Islet precursor cell (in vitro differentiated cells): ENCODE results near the gene MUC5B.
"Not testable (repeated sequence)": the region's sequence is repeated elsewhere in the genome, so short reads cannot be mapped to it uniquely, and the experiment has no call there.

Experiments used
- DNase-seq: peaks from one replicate; pipeline ENCODE4 v3.0.0-alpha.2; 2018

MUC5B gene

DNA sequence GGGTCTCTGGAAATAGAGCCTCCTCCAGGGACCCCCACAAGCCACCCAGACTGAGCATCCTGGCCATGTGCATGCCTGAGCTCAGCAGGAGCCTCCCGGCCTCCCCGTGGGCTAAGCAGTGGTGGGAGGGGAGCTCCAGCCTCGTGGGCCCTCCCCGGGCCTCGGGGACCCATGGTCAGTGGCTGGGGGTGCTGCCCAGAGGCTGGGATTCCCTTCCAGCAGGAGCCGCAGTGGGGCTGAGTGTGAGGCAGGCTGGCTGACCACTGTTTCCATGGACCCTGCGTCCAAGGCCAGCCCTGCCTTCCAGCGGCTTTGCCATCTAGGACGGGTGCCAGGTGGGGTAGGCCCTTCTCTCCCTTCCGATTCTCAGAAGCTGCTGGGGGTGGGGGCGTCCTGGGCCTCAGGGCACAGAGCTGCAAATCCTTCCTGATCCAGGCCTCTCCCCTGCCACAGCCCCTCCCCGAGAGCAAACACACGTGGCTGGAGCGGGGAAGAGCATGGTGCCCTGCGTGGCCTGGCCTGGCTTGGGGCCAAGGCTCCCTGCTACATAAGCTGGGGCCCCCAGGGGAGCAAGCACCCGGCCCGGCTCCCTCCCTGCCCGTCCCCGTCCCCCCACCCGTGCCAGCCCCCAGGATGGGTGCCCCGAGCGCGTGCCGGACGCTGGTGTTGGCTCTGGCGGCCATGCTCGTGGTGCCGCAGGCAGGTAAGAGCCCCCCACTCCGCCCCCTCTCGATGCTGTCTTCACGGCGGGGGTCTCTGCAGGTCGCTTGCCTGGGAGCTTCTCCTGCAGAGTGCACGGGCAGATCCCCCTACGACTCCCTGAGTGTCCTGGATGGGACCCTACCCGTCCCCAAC lies at the start of gene MUC5B:
MUC5B (plus strand) TSS at position 576 of the 855 bp plus-strand sequence; CDS start at position 634, 58 bp downstream.
- DNase-seq = no peak

GRCh38 chr11:1173396-1173795 lies 49.5 kb upstream of the MUC5B start:
- DNase-seq = not testable (repeated sequence)

GRCh38 chr11:1174441-1175370 lies 48.2 kb upstream of the MUC5B start:
- DNase-seq = no peak

DNA sequence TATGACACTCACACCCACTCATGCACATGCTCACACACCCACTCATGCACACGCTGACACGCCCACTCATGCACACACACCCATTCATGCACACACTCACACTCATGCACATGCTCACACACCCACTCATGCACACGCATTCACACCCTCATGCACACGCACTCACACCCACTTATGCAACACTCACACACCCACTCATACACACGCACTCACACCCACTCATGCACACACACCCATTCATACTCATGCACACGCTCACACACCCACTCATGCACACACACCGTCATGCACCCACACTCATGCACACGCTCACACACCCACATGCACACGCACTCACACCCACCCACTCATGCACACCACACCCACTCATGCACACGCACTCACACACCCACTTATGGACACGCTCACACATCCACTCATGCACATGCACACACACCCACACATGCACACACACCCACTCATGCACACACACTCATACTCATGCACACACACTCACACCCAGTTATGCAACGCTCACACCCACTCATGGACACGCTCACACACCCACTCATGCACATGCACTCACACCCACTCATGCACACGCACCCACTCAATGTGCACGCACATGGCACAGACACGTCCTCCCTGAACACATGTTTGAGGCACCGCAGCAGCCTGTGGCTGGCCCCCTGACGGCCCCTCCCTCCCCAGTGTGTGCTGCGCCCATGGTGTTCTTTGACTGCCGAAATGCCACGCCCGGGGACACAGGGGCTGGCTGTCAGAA lies 47.2 kb upstream of the MUC5B start:
- no peak for DNase-seq

GRCh38 chr11:1176224-1177019 lies 46.4 kb upstream of the MUC5B start:
- DNase-seq = no peak

DNA sequence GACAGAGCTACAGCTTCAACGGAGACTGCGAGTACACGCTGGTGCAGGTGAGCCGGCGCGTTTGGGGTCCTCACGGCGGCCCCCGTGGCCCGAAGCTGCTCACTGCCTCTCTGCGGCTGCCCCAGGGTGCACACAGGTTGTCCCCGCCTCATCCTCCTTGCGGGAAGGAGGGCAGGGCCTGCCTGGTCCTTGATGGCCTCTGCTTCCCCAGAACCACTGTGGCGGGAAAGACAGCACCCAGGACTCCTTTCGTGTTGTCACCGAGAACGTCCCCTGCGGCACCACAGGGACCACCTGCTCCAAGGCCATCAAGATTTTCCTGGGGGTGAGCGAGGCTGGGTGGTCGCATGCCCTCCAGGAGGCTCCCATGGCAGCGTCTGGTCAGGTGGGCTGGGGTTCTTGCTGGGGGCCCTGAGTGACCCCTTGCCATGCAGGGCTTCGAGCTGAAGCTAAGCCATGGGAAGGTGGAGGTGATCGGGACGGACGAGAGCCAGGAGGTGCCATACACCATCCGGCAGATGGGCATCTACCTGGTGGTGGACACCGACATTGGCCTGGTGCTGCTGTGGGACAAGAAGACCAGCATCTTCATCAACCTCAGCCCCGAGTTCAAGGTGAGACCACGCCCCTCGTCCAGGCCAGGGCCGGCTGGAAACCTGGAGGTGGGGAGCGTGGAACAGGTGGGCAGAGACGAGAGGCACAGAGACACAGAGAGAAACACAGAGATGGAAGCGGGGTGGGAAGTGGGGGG lies 45.7 kb upstream of the MUC5B start:
- no peak for DNase-seq

DNA sequence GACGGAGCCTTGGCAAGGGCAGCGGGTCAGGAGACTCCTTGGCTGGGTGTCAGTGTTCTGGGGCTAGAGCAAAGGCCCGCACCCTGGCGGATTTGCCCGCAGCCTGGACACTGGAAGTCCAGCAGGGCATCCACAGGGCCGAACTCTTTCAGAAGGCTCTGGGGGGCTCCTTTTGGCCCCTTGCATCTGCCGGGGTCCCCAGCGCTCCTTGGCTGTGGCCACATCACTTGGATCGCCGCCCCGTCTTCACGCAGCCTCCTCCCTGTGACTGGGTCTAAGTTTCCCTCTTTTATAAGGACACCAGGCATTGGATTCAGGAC lies 45.1 kb upstream of the MUC5B start:
- no peak for DNase-seq

DNA sequence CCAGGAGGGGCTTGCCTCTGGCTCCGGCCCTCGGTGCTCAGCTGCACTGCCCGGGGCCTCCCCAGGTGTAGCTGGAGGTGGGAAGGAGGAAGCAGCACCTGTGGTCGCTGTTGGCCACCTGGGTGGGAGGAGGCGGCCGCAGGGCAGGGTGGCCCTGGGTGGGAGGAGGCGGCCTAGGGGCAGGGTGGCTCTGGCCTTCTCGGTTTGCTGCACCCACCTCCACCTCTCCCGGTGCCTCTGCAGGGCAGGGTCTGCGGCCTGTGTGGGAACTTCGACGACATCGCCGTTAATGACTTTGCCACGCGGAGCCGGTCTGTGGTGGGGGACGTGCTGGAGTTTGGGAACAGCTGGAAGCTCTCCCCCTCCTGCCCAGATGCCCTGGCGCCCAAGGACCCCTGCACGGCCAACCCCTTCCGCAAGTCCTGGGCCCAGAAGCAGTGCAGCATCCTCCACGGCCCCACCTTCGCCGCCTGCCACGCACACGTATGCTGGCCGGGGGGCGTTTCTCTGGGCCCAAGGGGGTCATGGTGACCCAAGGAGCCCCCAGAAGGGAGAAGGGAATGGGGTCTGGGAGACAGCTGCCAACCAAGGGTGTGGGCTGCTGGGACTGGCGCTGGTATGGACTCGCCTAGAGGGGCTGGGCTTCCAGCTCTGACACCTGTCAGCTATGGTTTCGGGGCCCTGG lies 44.5 kb upstream of the MUC5B start:
- no peak for DNase-seq

GRCh38 chr11:1178906-1179305 lies 44.0 kb upstream of the MUC5B start:
- DNase-seq = no peak

GRCh38 chr11:1179641-1180040 lies 43.2 kb upstream of the MUC5B start:
- no peak for DNase-seq

- no peak for DNase-seq
These were observed 42.7 kb upstream of the MUC5B start for GRCh38 chr11:1180171-1180570.

- DNase-seq = no peak
These were observed 41.9 kb upstream of the MUC5B start for GRCh38 chr11:1180947-1181391.

DNA sequence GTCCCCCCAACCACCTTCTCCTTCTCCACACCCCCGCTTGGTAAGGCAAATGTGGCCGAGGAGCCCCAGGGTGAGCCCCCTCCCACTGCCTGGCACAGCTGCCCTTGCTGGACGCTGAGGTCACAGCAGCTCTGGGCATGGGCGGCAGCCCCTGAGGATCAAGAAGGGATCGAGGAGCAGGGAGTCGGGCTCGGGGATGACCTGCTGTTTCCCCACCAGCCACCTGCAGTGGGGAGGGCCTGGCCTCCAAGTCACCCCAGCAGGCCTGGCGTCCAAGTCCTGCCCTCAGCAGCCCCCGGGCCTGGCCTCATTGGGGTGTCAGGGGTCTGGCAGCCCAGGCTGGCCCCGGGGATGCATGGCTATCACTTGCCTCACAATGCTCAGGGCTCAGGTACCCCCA lies 41.4 kb upstream of the MUC5B start:
- DNase-seq = no peak

GRCh38 chr11:1181853-1182535 lies 40.9 kb upstream of the MUC5B start:
- no peak for DNase-seq

- not testable (repeated sequence) for DNase-seq
These were observed 38.7 kb upstream of the MUC5B start for GRCh38 chr11:1184139-1184538.

GRCh38 chr11:1188451-1189130 lies 34.3 kb upstream of the MUC5B start:
- not testable (repeated sequence) for DNase-seq

DNA sequence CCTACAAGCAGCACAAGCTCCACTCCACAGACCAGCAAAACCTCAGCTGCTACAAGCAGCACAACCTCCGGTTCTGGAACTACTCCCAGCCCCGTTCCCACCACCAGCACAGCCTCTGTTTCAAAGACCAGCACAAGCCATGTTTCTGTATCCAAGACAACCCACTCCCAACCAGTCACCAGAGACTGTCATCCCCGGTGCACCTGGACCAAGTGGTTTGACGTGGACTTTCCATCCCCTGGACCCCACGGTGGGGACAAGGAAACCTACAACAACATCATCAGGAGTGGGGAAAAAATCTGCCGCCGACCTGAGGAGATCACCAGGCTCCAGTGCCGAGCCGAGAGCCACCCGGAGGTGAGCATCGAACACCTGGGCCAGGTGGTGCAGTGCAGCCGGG lies 33.0 kb upstream of the MUC5B start:
- not testable (repeated sequence) for DNase-seq

GRCh38 chr11:1191786-1192470 lies 30.9 kb upstream of the MUC5B start:
- DNase-seq = not testable (repeated sequence)
